Activated gamma-delta T cell treated with Interleukin-2 at 50 U/mL for 16 hours (primary cell): ENCODE measurements around the gene MYORG.

Source experiments
- DNase-seq: peaks from one replicate; pipeline ENCODE4 v3.0.0-alpha.2; 2020

MYORG gene

DNA sequence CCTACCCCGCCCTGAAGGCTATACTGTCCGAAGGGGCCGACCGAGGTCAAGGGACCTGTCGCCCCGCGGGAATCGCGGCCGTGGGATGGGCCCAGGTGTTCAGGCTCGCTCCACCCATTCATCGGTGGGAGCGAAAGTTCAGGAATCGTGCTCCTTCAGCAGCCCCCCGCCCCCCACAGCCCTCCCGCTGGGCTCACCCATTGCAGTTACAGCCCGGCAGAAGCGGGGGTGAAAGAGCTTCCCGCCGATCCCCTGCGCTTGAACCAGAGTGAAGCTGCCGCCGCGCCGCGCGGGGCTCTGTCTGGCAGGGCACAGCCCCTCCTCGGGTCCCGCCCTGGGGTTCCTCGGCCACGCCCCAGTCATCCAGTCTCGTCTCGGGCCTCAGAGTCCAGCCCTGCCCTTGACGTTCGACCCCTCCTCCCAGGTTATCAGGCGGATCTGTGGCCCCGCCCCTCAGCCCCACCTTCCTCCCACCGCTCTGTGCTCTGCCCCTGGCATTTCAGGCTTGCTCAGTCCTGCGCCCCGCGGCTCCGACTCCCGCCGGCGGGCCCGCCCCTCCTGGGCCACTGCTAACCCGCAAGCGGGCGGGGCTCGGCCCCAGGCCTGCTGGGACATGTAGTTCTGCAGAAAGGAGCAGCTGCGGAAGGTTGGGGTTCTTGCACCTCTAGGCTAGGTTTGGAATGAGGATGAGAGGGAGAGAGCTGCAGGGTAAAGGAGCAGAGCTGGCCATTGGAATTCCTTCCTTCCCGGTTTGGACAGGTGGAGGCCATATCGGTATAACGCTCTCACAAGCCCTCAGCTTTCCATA, at the start of gene MYORG:
MYORG (minus strand) TSS at position 303 of the 808 bp plus-strand sequence. CDS start 3,955 bp downstream, outside the sequence.
- peak; percentile 97 for DNase-seq

DNA sequence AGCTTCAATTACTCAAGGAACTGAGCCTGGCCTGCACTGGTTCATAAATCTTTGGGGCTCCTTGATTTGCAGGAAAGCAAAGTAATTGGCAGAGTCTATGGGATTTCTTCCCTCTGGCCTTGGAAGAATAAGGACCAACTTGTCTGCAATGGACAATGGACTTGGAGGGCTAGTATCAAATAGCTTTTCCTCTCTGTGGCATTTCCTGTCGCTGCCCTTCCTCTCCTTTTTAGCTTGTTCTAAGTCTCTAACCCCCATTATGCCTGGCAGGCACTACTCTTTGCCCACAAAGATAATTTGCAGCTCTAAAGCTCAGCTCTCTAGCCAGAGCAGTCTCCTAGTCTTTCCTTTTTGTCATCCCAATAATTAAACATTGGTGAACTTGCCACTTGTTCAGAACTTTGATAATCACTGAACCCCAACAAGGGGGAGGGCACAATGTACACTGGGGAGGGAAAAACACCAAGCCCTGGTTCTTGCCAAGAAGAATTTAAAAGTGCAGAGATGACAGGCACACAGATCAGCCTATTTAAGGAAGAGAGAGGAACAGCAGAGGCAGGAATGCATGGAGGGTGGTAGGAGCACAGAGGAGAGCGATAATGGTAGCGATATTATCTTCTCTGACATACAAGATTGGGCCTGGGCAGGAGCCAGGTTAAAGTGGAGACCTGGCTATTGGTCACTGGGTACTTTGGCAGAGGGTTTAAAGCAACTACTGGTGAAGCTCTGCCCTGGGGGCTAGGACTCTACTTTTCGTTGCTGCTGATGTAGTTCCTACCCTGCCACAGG, 43.2 kb upstream of the MYORG start:
- no peak for DNase-seq

GRCh38 chr9:34417734-34418133, 41.0 kb upstream of the MYORG start:
- no peak for DNase-seq

DNA sequence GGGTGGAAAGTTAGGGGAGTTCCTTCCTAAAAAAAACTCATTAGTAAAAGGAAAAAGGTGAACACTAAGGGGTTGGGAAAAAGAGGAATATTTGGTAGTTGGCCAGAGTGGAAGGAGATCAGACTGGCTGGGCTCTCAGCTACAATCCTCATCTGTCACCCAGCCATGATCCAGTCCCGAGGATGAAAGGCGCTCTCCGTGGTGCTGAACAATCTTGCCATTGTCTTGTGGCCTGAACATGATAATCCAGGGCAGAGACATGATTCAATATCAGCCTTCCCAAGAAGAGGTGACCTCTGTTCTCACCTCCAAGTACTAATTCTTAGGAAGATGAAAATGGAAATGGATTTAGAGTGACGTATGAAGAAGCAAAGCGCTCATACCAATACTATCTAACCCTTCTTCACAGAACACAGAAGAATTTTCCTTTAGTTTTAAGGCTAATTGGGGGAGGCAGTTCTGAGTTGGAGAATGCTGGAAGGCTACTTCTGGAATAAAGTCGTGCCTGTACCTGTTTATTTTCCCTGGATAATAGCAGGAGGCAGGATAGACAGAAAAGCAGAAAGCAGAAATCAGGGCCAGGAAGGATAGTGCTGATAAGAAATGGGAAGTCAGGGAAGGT, 36.6 kb upstream of the MYORG start:
- no peak for DNase-seq

DNA sequence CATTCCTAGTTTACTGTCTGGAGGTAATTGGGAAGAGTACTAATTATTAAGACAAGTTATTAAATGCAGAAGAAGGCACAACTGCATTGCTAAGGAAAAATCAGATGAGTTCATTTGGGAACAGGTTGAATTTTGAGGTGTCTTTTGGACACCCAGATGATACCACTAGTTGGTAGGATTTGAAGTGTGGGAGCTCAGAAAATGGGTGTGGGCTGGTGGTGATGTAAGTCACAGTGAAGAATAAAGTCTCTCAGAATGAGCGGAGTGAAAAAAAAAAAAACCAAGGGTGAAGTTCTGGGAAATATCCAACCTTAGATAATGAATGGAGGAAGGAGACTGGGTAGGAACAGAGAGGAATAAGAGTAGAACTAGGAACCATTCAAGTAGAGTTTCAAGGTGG, 35.6 kb upstream of the MYORG start:
- DNase-seq, result no peak

- no peak for DNase-seq
Measured at GRCh38 chr9:34409154-34409553, 32.5 kb upstream of the MYORG start.

DNA sequence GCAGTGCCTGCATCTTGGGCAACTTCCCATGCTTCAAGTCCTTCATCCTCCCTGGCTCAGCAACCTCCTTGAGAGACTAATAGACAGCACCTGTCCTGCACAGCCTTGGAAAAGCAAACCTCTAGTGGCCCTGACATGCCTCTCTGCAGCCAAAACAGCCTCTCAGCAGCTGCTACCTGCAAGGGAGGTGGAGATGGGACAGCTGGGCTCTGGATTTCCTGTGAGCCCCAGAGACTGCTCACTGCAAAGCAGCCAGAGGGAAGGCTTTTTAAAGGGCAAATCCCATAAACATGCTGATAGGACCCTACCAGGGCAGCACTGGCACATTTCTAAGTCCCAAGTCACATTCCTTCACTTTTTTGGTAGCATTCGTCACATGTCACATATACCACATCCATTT, 31.5 kb upstream of the MYORG start:
- no peak for DNase-seq

- DNase-seq, result no peak
Measured at GRCh38 chr9:34406219-34406618, 29.5 kb upstream of the MYORG start.

- DNase-seq, result no peak
Measured at GRCh38 chr9:34405719-34406118, 29.0 kb upstream of the MYORG start.

GRCh38 chr9:34403554-34404380, 27.1 kb upstream of the MYORG start:
- peak; percentile 46 for DNase-seq

DNA sequence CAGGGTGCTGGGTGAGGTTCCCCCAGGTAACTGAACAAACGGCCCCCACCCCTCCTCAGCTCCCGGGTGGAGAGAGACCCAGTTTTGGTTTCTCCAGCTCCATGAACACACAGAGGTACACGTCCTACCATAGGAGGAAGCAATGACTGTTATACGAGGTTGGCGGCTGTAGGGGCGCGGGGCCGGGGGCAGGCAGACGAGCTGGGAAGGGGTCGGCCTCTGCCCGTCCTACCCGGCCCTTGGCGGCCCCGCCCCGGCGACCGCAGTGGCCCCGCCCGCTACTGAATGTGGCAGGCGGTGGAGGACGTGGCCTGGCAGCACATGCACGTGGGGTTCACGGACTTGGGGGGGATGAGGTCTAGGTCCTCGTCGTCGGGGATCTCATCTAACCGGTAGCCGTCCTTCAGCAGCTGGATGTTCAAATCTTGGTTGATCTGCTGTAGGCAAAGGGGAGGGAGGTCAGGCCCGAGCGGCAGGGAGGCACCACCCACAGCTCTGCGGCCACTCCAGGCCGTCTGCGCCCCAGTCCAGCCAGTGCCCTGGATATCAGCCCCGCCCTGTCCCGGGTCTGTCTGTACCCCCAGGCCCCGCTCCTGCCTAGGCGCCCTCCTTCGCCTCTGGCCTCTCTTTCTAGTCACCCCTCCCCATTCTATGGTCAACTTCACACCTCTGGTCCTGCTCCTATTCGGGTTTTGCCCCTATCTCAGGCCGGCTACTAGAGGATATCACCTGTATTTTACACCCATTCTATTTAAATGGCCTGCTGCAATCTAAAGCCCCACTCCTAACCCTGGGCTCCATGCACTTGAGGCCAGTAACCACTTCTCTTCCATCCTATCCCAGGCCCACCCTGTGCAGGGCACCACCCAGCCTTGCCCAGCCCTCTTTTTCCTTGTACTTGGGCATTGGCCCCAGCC, 24.2 kb upstream of the MYORG start:
- no peak for DNase-seq

DNA sequence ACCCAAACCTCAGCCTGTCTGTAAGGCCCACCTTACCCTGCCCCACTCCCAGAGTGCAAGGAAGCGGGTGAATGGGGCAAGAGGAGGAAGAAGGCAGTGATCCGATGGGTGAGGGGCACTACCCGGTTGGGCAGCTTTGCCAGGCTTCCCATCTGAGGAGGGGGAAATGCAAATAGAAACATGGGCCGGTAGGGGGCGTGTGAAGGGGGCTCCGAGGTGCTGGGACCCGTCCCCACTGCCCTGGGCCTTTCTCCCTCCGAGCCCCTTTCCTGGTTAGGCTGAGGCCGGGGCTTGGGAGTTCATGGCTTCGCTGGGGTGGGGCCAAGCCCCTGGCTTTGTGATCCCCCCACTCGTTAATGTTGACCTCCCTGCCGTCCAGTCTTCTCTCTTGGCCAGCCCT, 23.6 kb upstream of the MYORG start:
- no peak for DNase-seq

GRCh38 chr9:34399729-34400128, 23.0 kb upstream of the MYORG start:
- DNase-seq, result no peak

DNA sequence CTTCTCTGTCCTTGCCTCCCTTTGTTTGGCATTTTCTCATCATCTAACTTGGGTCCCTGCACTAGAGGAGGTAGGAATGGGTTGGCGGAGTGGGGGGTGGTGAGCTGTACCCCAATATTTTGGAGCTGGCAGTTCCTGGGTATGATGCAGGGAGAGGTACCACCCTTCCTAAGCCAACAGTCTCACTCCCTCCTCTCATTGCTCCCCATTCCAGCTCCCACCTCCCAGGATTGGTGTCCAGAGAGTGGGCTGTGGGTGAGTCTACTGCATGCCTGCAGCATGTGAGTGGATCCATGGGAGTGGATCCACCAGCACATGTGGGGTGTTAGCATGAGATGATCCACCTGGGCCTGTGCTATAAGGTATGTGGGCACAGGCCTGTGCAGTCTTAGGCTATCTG, 22.2 kb upstream of the MYORG start:
- DNase-seq, result no peak

DNA sequence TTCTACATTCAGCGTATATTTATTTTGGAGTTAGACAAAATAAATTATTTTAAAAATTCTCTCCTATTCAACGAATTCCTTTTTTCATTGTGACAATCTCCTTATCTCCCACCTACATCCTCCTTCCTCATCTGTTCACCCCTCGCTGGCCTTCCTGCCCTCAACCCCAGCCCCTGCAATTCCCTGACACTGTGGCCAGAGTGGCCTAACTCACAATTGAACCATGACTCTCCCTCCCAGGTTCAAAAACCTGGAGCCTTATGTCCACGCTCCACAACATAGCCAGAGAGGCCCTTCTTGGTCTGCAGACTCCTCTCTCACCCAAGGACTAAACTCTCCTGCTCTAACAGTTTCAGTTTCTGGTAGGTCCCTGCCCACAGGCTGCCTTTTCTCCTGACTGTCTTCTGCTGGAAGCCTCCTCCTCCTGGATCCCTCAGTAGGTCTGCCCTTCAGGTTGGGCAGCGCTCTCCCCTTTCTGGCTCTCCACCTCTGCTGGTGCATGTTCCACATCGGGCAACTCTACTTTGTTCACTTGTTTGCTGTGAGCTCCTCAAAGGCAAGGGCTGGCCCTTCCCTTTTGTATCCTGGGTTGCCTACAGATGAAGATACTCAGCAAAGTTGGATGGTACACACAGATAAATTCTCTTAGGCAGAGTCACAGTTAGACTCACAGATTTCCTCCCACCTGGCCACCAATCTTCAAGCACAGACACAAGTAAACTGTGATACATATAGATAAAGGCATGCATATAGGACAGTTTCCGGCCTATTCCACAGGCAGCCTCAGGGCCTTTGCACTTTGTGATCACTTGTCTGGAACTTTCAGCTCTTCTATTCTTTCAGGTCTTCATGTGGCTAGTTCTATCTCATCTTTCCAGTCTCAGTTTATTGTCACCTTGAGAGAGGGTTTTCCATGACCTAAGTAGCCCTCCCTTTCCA, 19.8 kb upstream of the MYORG start:
- no peak for DNase-seq

DNA sequence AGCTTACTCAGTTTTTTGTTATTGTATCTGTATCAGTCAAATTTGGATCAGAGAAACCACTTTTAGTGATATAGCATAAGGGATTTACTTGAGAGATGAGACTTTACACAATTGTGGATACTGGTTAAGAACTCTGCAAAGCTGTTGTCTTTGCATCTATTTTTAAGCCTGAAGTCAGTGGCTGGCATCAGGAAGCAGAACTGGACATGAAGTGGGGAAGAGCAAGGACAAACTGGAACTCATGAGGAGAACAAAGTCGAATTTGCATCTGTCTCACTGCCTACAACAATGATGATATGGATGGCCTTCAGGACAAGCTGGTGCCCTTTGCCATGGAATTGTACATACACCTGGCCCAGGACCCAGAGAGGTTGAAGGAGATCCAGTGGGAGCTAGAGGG, 15.8 kb upstream of the MYORG start:
- no peak for DNase-seq

DNA sequence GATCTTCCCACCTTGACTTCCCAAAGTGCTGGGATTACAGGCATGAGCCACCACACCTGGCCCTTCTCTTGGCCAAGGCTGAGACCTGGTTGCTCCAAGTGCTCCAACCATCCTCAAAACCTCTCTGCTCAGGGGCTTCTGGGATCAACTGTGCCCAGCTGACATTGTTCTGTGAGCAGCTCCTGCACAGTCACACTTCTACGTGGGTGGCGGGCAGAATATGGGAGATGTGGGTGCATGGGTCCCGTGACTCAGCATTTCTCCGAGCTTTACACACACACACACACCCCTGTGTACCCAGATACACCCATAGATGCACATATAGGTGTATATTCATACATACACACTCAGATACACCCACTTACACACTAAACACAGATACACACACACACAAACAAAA, 10.5 kb upstream of the MYORG start:
- DNase-seq, result no peak

DNA sequence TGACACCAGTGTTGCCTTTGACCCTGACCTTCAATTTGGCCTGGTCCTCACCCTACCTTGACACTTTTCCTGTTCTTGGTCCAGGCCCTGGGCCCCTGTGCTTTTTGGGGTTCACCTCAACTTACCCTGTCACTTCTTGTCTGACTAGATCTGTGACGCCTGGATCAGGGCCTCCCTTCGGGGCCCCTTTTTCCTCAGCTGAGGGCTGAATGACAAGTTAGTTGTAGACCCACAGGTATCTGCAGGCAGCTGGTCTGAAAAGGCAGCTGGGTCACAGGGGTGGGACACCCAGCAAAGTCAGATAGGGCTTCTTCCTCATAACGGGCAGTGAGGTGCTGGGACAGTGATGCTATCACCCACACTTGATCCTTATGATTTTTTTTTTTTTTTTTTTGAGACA, 10.0 kb upstream of the MYORG start:
- DNase-seq, result no peak

- DNase-seq, result no peak
Measured at GRCh38 chr9:34385561-34386230, 9.0 kb upstream of the MYORG start.
